Measurements from ENCODE around the gene SMIM35. TPM values are rescaled to one million over a fixed set of nuclear protein-coding genes. Genes with fewer than 3 reads are reported as not detected.

Gene SMIM35
- total RNA-seq, 1 experiment from 2014 or later: not detected

- peaks cover 5% of the 10 kb centered on the region for H3K4me1 Mint-ChIP-seq
- H3K27ac Mint-ChIP-seq: no peak overlapping the region
- TF ChIP-seq, protein P1, sequence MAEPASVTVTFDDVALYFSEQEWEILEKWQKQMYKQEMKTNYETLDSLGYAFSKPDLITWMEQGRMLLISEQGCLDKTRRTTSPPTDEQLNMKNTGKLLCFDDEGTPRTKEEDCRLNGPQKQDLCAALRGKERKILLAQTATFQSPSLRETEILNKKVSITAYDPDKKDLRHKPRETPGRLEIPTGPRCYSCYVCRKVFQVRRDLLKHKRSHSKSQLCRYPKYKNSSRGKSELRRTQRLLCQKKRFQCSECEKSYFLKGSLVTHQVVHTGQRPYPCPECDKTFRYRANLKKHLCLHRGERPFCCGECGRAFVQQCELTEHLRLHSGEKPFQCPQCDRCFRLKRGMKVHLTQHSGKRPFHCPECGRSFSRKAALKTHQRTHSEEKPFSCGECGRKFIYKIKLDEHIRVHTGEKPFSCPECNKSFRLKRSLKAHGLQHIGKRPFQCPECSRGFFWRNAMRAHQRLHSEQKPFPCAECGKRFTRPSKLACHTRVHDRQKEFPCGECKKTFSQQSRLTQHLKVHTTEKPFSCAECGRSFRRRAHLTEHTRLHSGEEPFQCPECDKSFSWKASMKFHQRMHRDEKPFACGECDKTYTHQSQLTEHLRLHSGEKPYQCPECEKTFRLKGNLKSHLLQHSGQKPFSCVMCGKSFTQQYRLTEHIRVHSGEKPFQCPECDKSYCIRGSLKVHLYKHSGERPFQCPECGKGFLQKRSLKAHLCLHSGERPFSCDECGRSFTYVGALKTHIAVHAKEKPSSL (CRISPR knock-in tag; conservative IDR thresholded peaks at IDR 0.05): no peak
- TF ChIP-seq TEAD1 (CRISPR knock-in tag; IDR thresholded peaks at IDR 0.05): no peak
- TF ChIP-seq NR2C2 (CRISPR knock-in tag; IDR thresholded peaks at IDR 0.05): no peak
- TF ChIP-seq SOX15 (CRISPR knock-in tag; IDR thresholded peaks at IDR 0.05): no peak
- TF ChIP-seq AR (CRISPR knock-in tag; IDR thresholded peaks at IDR 0.05): no peak
- TF ChIP-seq, protein P2, sequence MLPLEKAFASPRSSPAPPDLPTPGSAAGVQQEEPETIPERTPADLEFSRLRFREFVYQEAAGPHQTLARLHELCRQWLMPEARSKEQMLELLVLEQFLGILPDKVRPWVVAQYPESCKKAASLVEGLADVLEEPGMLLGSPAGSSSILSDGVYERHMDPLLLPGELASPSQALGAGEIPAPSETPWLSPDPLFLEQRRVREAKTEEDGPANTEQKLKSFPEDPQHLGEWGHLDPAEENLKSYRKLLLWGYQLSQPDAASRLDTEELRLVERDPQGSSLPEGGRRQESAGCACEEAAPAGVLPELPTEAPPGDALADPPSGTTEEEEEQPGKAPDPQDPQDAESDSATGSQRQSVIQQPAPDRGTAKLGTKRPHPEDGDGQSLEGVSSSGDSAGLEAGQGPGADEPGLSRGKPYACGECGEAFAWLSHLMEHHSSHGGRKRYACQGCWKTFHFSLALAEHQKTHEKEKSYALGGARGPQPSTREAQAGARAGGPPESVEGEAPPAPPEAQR (CRISPR knock-in tag; IDR thresholded peaks at IDR 0.05): no peak
- TF ChIP-seq, protein P3, sequence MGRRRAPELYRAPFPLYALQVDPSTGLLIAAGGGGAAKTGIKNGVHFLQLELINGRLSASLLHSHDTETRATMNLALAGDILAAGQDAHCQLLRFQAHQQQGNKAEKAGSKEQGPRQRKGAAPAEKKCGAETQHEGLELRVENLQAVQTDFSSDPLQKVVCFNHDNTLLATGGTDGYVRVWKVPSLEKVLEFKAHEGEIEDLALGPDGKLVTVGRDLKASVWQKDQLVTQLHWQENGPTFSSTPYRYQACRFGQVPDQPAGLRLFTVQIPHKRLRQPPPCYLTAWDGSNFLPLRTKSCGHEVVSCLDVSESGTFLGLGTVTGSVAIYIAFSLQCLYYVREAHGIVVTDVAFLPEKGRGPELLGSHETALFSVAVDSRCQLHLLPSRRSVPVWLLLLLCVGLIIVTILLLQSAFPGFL (CRISPR knock-in tag; IDR thresholded peaks at IDR 0.05; ENCODE audit: borderline replicate concordance): no peak
- TF ChIP-seq, protein P4, sequence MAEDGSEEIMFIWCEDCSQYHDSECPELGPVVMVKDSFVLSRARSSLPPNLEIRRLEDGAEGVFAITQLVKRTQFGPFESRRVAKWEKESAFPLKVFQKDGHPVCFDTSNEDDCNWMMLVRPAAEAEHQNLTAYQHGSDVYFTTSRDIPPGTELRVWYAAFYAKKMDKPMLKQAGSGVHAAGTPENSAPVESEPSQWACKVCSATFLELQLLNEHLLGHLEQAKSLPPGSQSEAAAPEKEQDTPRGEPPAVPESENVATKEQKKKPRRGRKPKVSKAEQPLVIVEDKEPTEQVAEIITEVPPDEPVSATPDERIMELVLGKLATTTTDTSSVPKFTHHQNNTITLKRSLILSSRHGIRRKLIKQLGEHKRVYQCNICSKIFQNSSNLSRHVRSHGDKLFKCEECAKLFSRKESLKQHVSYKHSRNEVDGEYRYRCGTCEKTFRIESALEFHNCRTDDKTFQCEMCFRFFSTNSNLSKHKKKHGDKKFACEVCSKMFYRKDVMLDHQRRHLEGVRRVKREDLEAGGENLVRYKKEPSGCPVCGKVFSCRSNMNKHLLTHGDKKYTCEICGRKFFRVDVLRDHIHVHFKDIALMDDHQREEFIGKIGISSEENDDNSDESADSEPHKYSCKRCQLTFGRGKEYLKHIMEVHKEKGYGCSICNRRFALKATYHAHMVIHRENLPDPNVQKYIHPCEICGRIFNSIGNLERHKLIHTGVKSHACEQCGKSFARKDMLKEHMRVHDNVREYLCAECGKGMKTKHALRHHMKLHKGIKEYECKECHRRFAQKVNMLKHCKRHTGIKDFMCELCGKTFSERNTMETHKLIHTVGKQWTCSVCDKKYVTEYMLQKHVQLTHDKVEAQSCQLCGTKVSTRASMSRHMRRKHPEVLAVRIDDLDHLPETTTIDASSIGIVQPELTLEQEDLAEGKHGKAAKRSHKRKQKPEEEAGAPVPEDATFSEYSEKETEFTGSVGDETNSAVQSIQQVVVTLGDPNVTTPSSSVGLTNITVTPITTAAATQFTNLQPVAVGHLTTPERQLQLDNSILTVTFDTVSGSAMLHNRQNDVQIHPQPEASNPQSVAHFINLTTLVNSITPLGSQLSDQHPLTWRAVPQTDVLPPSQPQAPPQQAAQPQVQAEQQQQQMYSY (CRISPR knock-in tag; IDR thresholded peaks at IDR 0.05): no peak
- no peaks in the 10 kb centered on the region for H3K36me3 Mint-ChIP-seq
- ChIA-PET CTCF (no interaction called here), POLR2A (no interaction called here)
- DNase-seq (ENCODE audit: low spot score): no peak
- H3K9me3 Mint-ChIP-seq: peaks cover 4% of the 10 kb centered on the region; the same call in 1 of the 2 replicates
- peaks cover 20% of the 10 kb centered on the region for H3K27me3 Mint-ChIP-seq (ENCODE audit: low read depth)
- no peak overlapping the region for H3K4me3 Mint-ChIP-seq
- no peak for ATAC-seq
Measured at GRCh38 chr11:117980280-117980679, 106.5 kb downstream of the SMIM35 start.

DNA sequence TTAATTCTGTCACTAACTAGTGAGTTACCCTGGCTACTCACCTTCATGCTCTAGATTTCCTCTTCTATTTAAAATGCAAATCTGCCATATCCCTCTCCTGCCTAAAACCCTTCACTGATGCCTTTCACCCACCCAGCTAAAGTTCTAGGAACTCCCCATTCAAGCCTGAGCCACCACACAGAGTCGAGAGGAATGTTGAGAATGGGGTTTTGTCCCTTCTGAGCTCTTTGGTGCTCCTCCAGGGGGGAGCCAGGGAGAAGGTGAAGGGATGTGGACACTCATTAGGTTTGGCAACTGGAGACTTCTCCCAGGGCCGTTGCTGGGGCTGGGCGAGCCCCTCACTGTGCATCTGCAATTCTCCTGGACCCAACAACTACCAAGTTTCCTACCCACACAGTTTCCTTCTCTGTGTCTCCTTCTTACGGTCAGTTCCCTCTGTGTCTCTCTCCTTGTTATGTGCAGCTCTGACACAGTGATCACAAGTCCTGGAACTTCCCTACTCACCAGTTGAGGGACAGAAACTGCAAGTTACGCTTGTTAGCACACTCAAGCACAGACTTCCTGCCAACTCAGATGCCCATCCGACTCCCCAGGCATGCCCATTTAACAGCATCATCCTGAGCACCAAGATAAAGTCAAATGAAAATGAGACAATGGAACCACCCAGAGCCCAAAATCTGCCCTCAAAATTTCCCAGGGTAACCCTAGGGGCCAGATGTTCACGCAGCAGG lies 107.1 kb downstream of the SMIM35 start:
- Mint-ChIP-seq H3K27ac (no peak overlapping the region; the same call in 1 of the 2 replicates), H3K4me1 (peaks cover 5% of the 10 kb centered on the region), H3K9me3 (peaks cover 4% of the 10 kb centered on the region; the same call in 1 of the 2 replicates), H3K27me3 (ENCODE audit: low read depth) (peaks cover 14% of the 10 kb centered on the region), H3K36me3 (no peaks in the 10 kb centered on the region), H3K4me3 (no peak overlapping the region)
- CTCF ChIA-PET: interaction anchor here (1.1 kb wide), 1 partner anchor 34 kb away, joined by 3 read pairs; no protein-coding TSS in a partner anchor
- ATAC-seq: no peak
- POLR2A ChIA-PET: no interaction called here
- DNase-seq (ENCODE audit: low spot score): no peak
- TF ChIP-seq NFE2L1 (CRISPR knock-in tag; IDR thresholded peaks at IDR 0.05): no peak
- TF ChIP-seq ZNF232 (CRISPR knock-in tag; IDR thresholded peaks at IDR 0.05): no peak
- TF ChIP-seq JAZF1 (CRISPR knock-in tag; IDR thresholded peaks at IDR 0.05): no peak
- no peak for TF ChIP-seq AR (CRISPR knock-in tag; IDR thresholded peaks at IDR 0.05)
- no peak for TF ChIP-seq IRF1 (CRISPR knock-in tag; IDR thresholded peaks at IDR 0.05)
- no peak for TF ChIP-seq NR2C2 (CRISPR knock-in tag; IDR thresholded peaks at IDR 0.05)
- no peak for TF ChIP-seq ETV6 (CRISPR knock-in tag; IDR thresholded peaks at IDR 0.05)
- TF ChIP-seq CDX4 (CRISPR knock-in tag; IDR thresholded peaks at IDR 0.05; ENCODE audit: borderline replicate concordance): no peak
- no peak for TF ChIP-seq NFYB (CRISPR knock-in tag; conservative IDR thresholded peaks at IDR 0.05; ENCODE audit: low read depth)
